RCC 7860 (cell line): ENCODE measurements around the gene CFAP206.

Experiments used
- DNase-seq: peaks from one replicate; pipeline ENCODE4 v3.0.0-alpha.2; 2015; ENCODE audit warnings: low spot score
- FAIRE-seq: peaks from 2 replicates; lab custom pipeline; 2012; peaks lifted over from hg19 to GRCh38; lab: Jason Lieb, UNC

CFAP206 gene

GRCh38 chr6:87504441-87504840 lies 96.7 kb downstream of the CFAP206 start:
- DNase-seq (no peak), FAIRE-seq (no peak)
